Left ventricle myocardium inferior (tissue), 1 donor: ENCODE data around the gene PTPRQ. TPM values are rescaled to one million over a fixed set of nuclear protein-coding genes. Genes with fewer than 3 reads are reported as not detected.

ENCODE experiments used
- DNase-seq: peaks from one replicate; pipeline ENCODE4 v3.0.0-alpha.2; 2020
- H3K27ac ChIP-seq: fragments of 200-600 bp; replicated peaks from 2 replicates; pipeline ENCODE4 v1.8.0; 2021
- H3K27me3 ChIP-seq: fragments of 200-600 bp; 2 replicates; pipeline ENCODE4 v1.8.0; 2021; ENCODE audit warnings: low read depth
- H3K36me3 ChIP-seq: fragments of 200-600 bp; 2 replicates; pipeline ENCODE4 v1.8.0; 2021
- H3K4me1 ChIP-seq: fragments of 200-600 bp; 2 replicates; pipeline ENCODE4 v1.8.0; 2021
- H3K4me3 ChIP-seq: fragments of 200-600 bp; 2 replicates; pipeline ENCODE4 v1.8.0; 2021; ENCODE audit warnings: mild to moderate bottlenecking, moderate library complexity
- H3K9me3 ChIP-seq: fragments of 200-600 bp; replicated peaks from 2 replicates; pipeline ENCODE4 v1.8.0; 2021
- intact Hi-C: fragments of 100-400 bp; cut with micrococcal nuclease; formaldehyde crosslinking; loops from one replicate; pipeline ENCODE4 v1.11.0; 2022
- total RNA-seq: library from RNA; stranded (reverse); fragmentation: NEBNext Ultra II Directional; extraction: Animal tissue kit (Norgen Biotek cat#: 25700); gene quantifications from one replicate; pipeline ENCODE4 v1.2.1, GENCODE V29; 2021
- TF ChIP-seq, protein P1 (sequence below): fragments of 200-600 bp; IDR thresholded peaks from 2 replicates; pipeline ENCODE4 v1.8.0; 2021; ENCODE audit warnings: antibody characterized with exemption, mild to moderate bottlenecking, borderline replicate concordance
- donor health status: DM: no; HTN: yes; CAD: no; lungs with severe emphysema.

PTPRQ gene
- total RNA-seq, 1 donor from 2014 or later = 0.27 TPM

DNA sequence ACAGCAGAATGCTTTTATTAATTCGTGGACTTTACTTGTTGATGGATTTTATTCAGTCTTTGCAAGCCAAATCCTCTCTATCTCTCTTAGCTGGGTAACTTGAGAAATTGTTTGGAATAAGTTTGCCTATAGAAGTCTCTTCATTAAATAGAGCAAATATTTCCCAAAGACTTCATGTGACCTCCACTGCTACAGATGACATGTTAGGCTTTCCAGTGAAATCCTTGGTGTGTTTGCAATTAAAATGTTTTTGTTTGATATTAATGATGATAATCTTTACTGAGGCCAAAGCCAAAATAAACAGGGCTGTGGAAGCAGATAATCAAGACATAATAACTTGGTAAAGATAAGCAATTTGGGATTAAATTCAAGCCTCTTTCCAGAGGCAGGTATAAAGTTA lies 267.8 kb downstream of the PTPRQ start:
- Histone ChIP-seq H3K27me3 (peaks cover 90% of the 10 kb centered on the region), H3K36me3 (no peaks in the 10 kb centered on the region), H3K4me1 (no peaks in the 10 kb centered on the region), H3K4me3 (no peak overlapping the region), H3K9me3 (no peaks in the 10 kb centered on the region), H3K27ac (no peak overlapping the region)
- DNase-seq = no peak
- TF ChIP-seq, protein P1, sequence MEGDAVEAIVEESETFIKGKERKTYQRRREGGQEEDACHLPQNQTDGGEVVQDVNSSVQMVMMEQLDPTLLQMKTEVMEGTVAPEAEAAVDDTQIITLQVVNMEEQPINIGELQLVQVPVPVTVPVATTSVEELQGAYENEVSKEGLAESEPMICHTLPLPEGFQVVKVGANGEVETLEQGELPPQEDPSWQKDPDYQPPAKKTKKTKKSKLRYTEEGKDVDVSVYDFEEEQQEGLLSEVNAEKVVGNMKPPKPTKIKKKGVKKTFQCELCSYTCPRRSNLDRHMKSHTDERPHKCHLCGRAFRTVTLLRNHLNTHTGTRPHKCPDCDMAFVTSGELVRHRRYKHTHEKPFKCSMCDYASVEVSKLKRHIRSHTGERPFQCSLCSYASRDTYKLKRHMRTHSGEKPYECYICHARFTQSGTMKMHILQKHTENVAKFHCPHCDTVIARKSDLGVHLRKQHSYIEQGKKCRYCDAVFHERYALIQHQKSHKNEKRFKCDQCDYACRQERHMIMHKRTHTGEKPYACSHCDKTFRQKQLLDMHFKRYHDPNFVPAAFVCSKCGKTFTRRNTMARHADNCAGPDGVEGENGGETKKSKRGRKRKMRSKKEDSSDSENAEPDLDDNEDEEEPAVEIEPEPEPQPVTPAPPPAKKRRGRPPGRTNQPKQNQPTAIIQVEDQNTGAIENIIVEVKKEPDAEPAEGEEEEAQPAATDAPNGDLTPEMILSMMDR = no peak
- intact Hi-C loops = no loop called here

DNA sequence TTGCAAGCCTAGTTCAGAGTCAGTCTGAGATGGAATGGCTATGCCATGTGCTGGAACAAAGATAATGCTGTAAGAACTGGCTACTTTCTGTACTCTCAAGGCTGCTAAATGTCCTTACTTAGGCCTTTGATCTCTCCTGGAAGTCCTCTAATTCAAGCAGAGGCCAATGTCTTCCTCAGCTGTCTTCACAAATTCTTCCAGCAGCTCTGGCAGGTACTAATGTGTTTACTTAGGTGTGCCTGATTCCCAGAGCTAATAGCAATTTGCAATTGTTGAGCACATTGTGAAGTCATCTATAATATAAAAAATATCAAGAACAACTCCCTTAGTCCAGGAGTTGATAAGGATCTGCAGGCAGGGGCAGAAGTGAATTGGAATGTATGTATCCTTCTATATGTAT lies 268.8 kb downstream of the PTPRQ start:
- Histone ChIP-seq H3K27me3 (peaks cover 93% of the 10 kb centered on the region), H3K27ac (no peak overlapping the region), H3K36me3 (no peaks in the 10 kb centered on the region), H3K4me3 (no peak overlapping the region), H3K9me3 (no peaks in the 10 kb centered on the region), H3K4me1 (no peaks in the 10 kb centered on the region)
- DNase-seq = no peak
- intact Hi-C loops = no loop called here
- TF ChIP-seq, protein P1 = no peak

DNA sequence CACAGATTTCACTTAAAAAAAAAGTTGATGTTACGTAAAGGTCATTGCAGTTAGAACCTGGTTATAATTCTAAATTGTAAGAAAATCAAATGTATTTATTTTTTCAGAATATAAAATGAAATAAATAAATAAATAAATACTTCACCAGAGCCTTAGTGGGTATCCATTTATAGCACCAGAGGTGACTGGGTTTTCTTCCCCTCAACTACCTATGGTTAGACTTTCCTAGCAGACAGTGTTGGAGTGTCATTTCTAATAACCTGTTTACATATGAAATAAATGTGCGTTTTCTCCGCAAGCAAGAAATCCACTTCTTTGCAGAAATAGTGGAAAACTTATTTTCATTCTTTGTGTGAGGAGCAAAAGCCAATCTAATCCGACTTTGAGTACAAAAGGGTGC lies 269.4 kb downstream of the PTPRQ start:
- Histone ChIP-seq H3K4me1 (no peaks in the 10 kb centered on the region), H3K36me3 (no peaks in the 10 kb centered on the region), H3K27ac (no peak overlapping the region), H3K27me3 (peaks cover 93% of the 10 kb centered on the region), H3K4me3 (no peak overlapping the region), H3K9me3 (no peaks in the 10 kb centered on the region)
- intact Hi-C loops = no loop called here
- DNase-seq = no peak
- TF ChIP-seq, protein P1 = no peak

DNA sequence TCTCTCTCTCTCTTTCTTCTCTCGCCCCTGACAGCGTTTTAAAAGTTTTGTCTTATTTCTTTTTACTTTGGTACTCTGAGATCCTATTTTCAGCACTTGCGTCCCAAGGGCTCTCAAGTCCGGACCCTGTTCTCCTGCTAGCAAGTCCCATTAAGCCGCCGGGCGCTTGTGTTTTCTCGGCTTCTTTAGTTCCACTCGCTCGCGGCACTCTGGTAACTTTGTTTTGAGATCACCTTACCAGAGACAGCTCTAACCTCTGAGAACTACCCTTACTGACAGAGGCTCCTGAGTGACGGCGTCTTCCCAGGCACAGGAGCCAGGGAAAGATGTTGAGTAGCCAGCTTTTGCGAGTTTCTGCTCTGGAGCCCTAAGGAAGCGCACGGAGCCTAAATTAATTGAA lies 270.0 kb downstream of the PTPRQ start:
- no peak for DNase-seq
- no peak overlapping the region for H3K27ac ChIP-seq
- TF ChIP-seq, protein P1 = no peak
- H3K4me3 ChIP-seq = peak overlapping the region; percentile 49
- H3K4me1 ChIP-seq = no peaks in the 10 kb centered on the region
- intact Hi-C loops = no loop called here
- no peaks in the 10 kb centered on the region for H3K9me3 ChIP-seq
- peaks cover 89% of the 10 kb centered on the region for H3K27me3 ChIP-seq
- no peaks in the 10 kb centered on the region for H3K36me3 ChIP-seq

DNA sequence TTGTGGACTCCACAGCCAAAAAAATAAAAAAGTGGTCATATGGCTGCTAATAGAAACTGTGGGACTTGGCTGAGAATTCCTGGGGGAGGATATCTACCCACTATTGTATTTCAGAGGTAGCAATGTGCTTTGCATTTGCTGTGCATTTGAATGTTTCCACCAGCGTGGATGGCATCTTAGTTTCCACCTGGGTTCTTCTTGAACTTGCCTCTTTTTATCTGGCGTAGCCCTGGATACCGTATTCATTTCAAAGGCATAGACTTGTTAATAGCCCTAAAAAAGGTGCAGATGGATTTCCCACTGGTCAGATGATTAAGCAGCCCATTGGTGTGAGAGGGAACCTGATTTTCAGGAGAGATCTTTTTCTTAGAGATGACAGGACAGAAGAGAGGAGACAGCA lies 270.8 kb downstream of the PTPRQ start:
- Histone ChIP-seq H3K4me3 (no peak overlapping the region), H3K9me3 (no peaks in the 10 kb centered on the region), H3K4me1 (no peaks in the 10 kb centered on the region), H3K27ac (no peak overlapping the region), H3K27me3 (peaks cover 81% of the 10 kb centered on the region), H3K36me3 (no peaks in the 10 kb centered on the region)
- intact Hi-C loops = no loop called here
- TF ChIP-seq, protein P1 = no peak
- DNase-seq = no peak

DNA sequence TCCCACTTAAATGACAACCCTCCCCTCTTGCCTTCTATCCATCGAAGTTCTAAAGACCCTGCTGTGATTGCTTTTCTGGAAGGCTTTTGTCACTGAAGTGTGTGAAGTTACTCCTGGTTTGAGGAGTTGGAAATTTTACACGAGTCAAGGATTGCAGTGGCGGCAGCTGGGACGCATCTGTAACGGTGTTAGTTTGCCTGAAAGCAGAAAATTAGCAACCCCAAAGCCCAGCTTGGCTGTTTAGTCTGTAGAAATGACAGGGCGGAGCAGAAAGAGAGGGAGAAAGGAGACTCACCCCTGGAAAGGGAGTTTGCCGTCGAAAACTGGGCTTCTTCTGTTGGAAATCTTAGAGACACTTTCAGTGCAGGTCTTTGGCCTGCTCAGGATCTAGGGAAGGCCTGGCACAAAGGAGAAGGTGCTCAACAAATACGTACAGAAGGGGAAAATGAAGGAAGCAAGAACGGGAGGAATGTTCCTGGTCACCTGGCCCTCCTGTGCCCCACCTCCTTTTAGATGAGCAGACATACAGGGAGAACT lies 271.7 kb downstream of the PTPRQ start:
- peaks cover 71% of the 10 kb centered on the region for H3K27me3 ChIP-seq
- intact Hi-C loops = no loop called here

More for the DNA sequence above, 271.7 kb downstream of the PTPRQ start:
- H3K36me3 ChIP-seq = no peaks in the 10 kb centered on the region
- no peak overlapping the region for H3K4me3 ChIP-seq
- TF ChIP-seq, protein P1 = no peak
- no peak for DNase-seq
- H3K27ac ChIP-seq = no peak overlapping the region
- H3K4me1 ChIP-seq = no peaks in the 10 kb centered on the region
- no peaks in the 10 kb centered on the region for H3K9me3 ChIP-seq
